DMS53 treated with DMSO at 0.1 percent for 48 hours (cell line): ENCODE measurements around the gene ACSS3.
A peak's percentile ranks its signal among the peaks of the same experiment; 100 is the strongest.
"Not testable (repeated sequence)": the region's sequence is repeated elsewhere in the genome, so short reads cannot be mapped to it uniquely, and the experiment has no call there.

ENCODE experiments used
- DNase-seq: peaks from one replicate; lab custom pipeline; 2025; ENCODE audit not compliant: unreplicated experiment; lab: John Stamatoyannopoulos, UW

ACSS3 gene

GRCh38 chr12:81077686-81078441 lies at the start of gene ACSS3:
Gene ACSS3, plus strand, starts transcription at chr12:81078079. Its CDS starts 42 bp downstream, at chr12:81078121.
- peak; percentile 75 for DNase-seq

DNA sequence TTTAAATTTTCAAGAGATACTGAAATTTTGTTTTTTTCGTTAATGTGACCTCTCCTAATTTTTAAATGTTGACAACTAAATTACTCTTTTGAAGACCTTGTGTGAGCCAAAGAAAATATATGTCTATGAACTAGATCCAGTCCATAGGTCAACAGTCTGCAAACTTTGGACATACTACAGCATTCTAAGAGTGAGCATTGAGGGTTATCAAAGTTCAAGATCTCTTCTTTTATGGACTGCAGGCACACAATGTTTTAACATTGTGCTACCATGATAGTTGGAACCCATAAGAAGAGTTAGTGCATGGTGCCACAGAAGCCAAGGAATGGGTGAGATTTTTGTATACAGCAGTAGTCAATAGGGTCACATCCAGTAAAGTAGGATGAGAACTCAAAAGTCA lies 43.0 kb upstream of the ACSS3 start:
- no peak for DNase-seq

DNA sequence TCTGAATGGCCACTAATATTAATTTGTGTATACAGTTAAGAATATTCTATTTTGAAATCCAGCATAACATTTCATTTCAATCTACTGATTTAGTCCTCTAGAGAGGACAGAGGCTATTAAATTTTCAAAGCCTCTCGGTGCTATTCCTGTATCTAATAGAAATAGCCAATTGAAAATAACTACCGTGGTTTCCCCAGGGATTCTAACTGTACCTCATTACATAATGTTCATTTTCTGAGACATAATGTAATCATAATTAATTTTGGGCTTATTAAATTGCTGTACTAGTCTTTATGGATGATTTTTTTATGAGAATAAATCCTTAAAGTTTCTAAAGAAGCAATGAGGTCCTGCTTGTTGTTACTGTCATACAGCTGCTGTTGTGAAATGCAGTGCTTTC lies 38.6 kb upstream of the ACSS3 start:
- no peak for DNase-seq

GRCh38 chr12:81043979-81044740 lies 33.7 kb upstream of the ACSS3 start:
- DNase-seq, result no peak

DNA sequence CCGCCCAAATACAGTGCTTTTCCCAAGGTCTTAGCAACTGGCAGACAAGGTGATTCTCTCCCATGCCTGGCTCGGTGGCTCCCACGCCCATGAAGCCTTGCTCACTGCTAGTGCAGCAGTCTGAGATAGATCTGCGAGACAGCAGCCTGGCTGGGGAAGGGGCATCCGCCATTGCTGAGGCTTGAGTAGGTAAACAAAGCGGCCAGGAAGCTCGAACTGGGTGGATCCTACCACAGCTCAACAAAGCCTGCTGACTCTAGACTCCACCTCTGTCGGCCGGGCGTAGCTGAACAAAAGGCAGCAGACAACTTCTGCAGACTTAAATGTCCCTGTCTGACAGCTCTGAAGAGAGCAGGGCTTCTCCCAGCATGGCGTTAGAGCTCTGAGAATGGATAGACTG lies 12.9 kb upstream of the ACSS3 start:
- not testable (repeated sequence) for DNase-seq

DNA sequence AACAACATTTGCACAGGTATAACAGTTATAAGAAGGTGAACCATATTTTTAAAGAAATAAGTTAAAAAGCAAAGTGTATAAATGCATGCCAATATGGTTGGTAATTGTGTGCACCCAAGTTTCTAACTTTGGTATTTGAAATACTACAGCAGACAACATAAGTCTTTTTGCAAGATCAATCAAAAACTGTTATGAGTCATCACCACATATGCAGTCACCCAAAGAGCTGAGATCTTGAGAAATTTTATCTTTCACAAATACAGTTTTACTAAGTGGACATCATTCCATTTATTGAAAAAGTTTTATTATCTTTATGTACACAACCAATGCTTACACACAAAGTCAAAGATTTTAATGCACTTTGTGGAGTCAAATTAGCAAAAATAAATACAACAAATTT lies 7.0 kb upstream of the ACSS3 start:
- DNase-seq, result no peak

GRCh38 chr12:81075539-81075938 lies 2.3 kb upstream of the ACSS3 start:
- DNase-seq, result no peak

- DNase-seq, result peak; percentile 74
These were observed 572 bp upstream of the ACSS3 start for GRCh38 chr12:81077329-81077685.

DNA sequence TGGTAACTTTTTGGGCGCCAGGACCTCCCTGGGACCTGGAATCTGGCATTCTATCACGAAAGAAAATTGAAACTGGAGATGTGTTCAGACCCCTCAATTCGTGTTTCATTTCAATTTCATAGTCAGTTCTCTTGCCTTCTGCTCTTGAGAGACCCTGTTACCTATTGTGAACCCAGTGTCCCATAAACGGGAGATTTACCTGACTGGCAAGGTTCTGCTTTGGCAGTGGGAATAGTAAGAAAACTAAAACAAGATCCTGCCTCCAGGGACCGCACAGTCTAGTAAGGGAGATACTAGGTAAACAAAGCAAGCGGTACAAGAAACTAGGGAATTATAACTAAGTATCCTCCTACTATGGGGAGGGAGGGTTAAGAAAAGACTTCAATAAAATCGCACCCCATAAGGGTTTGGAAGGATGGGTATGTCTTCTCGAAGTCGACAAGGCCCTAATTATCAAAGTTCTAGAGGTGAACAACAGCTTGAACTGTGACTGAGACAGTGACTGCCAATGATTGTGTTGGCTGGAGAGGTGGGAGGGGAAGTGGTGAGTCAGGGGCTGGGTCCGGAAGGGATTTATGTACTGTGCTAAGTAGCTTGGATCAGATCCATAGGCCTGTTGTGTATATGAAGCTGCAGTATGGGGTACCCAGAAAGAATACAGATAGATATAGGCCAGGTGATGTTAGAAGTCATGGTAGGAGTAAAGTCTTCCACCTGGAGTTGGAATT lies 754 bp downstream of the ACSS3 start:
- peak; percentile 79 for DNase-seq

DNA sequence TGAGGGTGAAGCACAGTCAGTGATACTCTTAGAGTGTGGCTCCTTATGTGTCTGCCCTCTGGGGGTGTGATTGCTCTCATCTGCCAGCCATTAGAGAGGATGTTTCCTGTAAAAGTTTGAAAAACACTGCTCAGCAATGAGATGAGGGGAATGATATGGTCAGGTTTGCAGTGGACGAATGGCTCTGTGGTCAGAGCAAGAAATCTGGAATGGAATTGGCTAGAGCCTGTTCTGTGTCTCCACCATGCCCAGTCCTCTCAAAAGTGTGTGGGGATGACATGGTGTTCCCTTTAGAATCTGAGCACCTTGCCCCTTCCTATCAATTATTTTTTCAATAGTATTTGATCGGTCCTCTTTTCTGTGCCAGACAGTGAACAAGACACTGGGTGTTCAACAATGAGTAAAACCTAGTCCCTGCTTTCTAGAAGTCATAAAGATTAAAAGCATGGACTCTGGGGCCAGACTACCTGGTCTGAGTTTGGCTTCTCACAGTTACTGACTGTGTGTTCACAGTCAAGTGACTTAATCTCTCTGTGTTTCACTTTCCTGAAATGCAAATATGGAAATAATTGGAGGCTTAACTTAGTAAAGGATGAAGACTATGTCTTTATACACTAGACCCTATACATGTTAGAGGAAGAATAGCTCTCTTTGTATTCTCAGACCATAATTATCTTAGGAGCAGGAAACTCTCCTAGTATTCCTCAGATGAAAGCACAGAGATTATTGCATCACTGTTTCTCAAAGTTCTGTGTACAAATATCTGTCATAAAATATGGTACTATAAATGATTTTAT lies 1.6 kb downstream of the ACSS3 start:
- peak; percentile 55 for DNase-seq

GRCh38 chr12:81080431-81080983 lies 2.6 kb downstream of the ACSS3 start:
- no peak for DNase-seq

DNA sequence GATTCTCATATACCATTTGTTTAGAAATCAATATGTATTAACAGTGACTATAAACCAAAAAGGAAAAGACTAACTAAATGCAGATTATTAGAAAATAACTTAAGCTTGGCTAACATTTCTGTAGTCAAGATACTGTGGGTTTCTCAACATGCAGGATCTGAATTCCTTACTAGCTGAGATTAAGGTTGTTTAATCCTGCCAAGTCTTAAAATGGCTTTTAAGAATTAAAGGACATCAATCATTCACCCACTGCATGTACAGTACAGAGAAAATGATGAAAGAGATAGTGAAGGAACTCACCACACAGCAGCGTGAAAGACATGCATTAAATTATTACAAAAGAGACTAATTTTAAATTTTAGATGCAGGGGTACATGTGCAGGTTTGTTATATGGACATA lies 3.8 kb downstream of the ACSS3 start:
- DNase-seq, result no peak

DNA sequence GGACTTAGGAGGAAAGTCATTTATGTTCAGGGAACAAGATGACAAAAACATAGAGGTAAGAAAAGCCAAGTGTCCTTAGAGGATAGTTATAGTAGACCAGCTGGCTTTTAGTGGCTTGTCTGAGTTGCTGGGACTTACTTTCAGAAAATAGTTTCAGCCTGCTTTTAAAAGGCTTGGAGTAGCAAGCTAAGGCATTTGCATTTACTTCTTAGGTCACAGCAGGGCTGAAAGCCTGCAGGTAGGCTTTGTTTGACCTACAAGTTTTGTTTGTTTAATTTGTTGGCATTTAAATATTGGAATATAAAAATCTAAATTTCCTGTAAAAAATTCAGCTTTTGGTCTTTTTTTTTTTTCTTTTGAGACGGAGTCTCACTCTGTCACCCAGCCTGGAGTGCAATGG lies 5.1 kb downstream of the ACSS3 start:
- no peak for DNase-seq

DNA sequence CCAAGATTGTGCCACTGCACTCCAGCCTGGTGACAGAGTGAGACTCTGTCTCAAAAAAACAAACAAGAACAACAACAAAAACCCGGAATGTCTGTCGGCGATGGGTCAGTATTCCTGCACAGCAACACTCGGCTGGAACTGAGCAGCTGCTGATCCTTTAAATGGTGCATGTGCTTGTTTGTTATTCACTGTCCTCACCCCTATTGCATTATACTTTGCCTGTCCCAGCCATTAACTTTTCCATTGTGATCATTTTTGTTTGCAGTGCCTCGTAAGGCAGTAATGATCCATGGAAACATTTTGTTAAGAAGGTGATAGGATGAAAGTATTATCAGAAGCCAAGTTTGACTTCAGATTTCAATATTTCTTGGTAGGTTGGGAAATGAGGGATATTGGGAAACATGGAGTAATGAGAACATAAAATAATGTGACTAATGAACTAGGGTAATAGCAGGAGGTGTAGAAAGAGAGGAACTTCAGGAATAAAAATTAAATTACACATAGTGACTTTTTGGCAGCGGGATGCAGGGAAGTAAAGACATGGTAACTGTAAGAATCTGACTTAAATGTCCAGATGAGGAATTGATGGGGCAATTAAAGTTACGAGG lies 6.1 kb downstream of the ACSS3 start:
- no peak for DNase-seq

DNA sequence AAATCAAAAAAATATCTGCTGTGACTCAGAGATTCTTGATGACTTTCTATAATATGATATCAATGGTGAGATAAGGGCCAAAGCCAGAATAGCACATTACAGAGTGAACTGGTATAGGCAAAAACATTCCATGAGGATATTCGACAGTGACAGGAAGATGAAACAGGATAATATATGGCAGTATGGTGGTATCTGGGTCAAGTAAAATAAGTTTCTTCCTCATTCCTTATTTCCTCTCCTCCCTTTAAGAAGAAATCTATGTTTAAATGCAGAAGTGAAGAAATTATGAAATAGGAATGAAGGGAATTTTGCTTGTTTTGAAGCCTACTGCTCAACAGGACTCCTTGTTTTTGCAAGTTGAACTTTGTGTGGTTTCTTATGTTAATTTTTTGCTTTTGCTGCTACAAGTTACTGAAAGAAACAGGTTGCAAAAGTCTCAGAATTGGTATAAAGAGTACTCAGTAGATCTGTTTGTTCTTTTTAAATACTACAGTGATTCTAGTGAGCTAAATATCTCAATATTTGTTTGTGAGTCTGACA lies 7.0 kb downstream of the ACSS3 start:
- no peak for DNase-seq

- no peak for DNase-seq
These were observed 8.0 kb downstream of the ACSS3 start for GRCh38 chr12:81085832-81086231.

DNA sequence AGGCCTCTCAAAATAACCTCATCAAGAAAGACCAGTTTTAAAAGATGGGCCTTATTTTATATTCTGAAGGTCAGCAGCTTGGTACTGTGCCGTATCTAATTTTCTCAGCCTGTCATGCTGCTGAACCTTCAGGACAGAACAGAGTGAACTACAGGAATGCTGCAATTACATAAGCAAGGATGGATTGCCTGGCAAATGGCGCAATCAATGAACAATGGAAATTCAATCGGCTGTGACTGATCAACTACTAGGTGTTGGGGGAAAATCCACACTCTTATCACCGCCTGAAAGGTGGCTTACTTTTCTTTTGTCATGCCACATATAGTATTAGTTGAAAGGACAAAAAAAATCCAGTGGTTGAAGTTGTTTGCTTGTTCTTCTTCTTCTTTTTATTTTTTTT lies 8.5 kb downstream of the ACSS3 start:
- DNase-seq, result peak; percentile 60

DNA sequence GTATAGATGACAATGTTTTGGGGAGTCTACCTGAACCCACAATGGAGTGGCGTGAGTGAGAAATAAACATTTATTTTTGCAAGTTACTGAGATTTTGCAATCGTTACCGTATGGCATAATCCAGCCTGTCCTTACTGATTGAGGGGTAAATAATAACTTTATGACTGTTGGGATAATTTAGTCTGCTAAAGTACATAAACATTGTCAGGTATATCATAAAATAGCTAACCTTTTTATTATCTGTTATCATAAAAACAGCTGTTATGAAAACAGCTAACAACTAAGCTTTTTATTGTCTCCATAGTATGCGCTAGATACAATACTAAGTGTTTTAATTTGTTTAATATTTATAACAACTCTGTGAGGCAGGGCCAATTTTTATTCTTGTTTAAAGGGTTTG lies 10.3 kb downstream of the ACSS3 start:
- DNase-seq, result no peak

GRCh38 chr12:81089412-81089811 lies 11.5 kb downstream of the ACSS3 start:
- DNase-seq, result no peak

DNA sequence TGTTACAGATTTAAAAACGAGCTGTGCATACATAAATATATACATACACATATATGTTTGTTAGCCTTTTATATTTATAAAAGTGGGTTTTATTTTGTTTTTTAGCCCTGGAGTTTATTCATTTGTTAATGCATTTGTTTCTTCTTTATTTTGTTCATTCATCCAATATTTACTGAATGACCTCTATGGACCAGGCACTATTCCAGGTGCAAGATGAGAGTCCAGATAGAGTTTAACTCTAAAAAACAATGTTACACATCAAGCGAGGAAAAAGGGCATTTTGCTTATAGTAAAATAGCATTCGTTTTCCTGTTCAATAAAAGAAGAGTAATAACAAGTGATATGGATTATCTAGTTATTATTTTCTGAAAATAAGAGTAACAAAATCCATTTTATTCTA lies 14.2 kb downstream of the ACSS3 start:
- no peak for DNase-seq
